IPS-NIHi7 (cell line): ENCODE data around the gene ACTL8.

ENCODE experiments used
- DNase-seq: peaks from one replicate; pipeline ENCODE4 v3.0.0; 2012; ENCODE audit warnings: mixed read lengths; ENCODE audit errors: extremely low spot score

ACTL8 gene, protein sequence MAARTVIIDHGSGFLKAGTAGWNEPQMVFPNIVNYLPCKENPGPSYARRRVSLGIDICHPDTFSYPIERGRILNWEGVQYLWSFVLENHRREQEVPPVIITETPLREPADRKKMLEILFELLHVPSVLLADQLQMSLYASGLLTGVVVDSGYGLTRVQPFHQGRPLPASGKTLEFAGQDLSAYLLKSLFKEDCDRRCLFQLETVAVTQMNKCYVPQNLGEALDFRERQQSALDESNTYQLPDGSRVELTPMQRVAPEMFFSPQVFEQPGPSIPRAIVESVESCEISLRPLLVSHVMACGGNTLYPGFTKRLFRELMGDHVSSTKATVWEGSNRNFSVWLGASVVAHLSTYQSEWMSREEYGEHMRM

DNA sequence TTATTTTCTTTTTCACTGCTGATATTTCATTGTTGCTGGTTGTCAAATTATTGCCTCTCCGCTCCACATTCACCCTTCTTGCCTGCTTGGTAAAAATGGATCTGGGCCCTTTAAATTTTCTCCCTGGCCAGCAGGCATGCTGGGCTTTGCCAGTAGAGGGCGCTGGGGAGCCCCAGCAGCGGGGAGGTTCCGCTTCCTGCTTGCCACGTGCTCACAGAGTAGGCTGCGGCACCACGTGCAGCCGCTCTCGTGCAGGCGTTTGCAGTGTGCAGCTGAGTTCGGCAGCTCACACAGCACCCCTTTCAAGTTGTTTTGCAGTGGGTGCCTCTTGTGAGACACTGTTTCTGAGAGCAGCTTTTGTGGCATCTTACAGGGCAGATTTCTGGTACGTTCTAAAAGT is at the start of gene ACTL8:
ACTL8 (plus strand) TSS at position 214 of the 400 bp plus-strand sequence. CDS start 67,676 bp downstream, outside the sequence.
- no peak for DNase-seq

DNA sequence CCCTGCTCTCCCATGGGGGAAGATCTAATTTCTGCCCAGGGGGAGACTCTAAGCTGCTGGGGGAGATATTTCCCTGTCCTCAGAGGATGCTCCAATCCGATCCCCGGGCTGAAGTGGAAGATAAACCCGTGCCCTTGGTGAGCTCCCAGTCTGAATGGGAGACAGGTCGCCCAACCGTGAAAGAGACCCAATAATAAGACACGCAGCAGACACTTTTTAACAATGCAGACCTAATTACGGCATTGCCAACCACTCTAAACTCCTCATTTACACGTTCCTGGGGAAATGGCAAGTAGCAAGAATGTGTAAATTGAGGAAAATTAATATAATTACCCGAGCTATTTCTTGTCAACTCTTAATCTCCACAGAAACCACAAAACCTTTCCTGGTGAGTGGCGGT is 48.7 kb upstream of the ACTL8 start:
- DNase-seq: no peak

DNA sequence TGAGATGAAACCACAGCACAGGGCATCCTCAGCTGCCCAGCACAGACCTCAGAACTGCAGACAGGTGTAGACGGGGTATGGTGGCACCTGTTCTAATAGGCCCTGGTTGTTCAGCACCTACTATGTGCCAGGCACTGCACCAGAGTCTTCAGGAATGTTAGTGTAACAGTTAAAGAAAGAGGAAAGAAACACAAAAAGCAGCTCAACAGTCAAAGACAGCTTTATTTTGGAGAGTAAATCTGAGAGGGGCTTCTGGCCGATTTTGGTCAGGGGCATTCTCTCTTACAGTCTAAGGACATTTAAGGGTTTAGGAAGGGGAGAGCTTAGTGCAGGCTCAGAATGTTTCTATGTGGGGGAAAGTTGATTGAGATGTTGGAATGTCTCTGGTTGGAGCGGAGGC is 45.2 kb upstream of the ACTL8 start:
- no peak for DNase-seq

DNA sequence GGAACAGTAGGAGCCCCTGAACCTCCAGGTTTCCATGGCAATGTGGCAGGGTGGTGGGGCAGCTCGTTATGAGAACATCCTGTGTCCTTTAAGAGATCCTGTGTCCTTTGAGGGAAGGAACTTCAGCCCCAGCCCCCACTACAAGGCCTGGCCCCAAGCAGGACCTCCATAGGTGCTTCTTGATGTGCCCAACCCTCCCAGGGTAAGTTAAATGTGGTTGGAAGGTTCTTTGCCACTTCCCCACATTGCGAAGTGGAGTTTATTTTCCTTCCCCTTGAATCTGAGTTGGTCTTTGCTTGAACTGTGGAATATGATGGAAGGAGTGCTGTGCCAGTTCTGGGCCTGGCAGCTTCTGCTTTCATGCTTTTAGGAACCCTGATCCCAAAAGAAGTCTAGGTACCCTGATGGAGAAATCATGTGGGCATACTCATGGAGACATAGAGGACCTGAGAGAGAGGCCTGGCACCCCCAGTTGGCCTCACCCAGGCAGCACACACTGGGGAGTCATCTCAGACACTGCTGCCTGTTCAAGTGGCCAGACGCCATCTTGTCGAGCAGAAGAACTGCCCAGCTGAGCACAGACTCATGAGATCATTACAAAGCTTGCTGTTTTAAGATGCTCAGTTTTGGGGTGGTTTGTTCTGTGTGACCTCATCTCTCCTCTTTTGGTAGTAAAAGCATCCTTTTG is 44.1 kb upstream of the ACTL8 start:
- no peak for DNase-seq

- no peak for DNase-seq
Observed at GRCh38 chr1:17711577-17711910, 43.6 kb upstream of the ACTL8 start.

DNA sequence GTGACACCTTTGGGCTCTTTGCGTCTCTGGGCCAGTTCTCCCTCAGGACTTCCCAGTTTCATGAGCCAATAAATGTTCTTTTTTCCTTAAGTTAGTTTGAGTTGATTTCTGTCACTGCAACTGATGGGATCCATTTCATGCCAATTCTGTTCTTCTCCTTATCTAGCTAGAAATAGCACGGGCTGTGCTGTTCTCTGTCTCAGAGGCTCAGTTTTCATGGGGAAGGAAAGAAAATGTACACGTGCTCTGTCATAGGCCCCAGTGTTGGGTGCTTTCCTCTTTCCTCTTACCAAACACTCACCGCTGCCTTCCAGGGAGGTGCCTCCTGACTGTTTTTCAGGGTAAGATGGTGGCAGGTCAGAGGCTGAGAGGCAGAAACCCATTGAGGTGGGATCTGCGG is 43.2 kb upstream of the ACTL8 start:
- no peak for DNase-seq

GRCh38 chr1:17713993-17714392 is 41.1 kb upstream of the ACTL8 start:
- DNase-seq: no peak

DNA sequence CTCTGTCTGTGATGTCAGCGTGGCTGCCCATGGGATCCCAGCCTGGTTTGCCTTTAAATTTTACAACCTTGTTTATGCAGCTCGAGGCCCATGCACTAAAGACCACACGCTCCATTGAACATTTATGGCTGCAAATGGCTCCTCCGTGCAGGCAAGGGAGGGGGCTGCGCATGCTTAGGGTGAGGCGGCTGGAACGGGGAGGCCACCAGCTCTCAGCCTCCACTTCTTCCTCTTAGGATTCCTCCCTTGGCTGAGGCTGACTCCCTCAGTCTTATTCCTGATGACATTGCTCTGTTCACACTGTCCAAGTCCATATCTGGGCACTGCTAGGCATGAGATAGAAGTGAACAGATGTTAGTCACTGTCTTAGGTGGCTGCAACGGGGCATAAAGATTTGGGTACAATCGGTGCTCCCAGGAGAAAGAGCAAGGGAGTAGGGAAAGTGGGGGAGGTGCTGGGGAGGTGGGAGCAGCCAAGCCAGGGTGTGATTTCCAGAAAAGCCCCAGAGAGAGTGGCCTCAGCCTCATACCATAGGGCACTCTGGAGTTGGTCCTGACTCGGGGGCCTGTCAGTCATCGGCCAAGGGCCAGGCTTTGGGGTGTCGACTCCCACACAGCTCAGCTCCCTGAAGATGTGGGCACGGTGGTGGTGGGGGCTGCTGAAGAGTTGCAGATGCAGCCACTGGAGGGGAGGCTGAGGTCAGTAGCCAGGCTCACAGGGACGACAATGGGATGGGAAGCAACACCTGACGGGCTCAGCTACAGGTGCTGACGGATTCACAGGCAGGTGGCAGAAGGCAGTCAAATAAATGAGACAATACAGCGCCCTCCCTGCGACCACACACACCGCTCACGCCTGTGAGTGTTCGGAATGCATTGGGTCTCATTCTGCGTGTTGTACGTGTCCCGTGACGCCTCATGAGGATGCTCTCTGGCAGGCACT is 37.3 kb upstream of the ACTL8 start:
- no peak for DNase-seq

DNA sequence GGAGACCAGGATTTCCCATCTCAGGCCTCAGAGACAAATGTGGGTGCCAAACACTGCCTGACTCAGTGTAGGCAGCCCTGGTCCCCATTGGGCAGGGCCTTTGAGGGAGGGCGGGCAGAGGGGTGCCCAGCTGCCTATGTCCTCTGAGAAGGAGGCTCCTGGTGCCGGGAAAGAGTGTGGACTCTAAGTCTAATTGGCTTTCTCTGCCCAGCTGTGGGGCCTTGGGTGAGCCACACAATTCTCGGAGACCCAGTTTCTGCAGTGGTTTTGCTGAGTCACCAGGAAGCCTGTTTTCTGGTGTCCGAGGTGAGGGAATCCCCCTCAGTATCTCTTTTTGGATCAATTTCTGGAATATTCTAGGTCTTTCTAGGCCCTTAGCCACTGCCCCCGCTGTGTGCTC is 35.3 kb upstream of the ACTL8 start:
- no peak for DNase-seq

DNA sequence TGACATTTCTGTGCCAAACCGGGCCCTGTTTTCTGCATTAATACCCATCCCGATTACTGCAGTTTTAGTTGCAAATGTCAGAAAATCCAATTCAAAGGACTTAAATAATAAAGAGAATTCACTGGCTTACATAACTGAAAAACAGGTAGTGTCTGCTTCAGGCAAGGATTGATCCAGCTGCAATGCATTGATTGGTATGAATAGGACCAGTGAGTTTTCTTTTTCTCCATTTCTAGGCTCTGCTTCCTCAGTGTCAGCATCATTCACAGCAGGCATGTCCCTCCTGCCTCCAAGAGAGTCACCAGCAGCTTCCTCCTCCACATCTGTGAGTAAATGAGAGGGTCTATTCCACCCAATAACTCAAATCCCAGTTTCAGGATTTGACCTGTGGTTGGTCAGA is 33.7 kb upstream of the ACTL8 start:
- DNase-seq: no peak

GRCh38 chr1:17723684-17724083 is 31.4 kb upstream of the ACTL8 start:
- no peak for DNase-seq

GRCh38 chr1:17724150-17724549 is 31.0 kb upstream of the ACTL8 start:
- no peak for DNase-seq

GRCh38 chr1:17725084-17725719 is 29.9 kb upstream of the ACTL8 start:
- DNase-seq: no peak

- DNase-seq: no peak
Observed at GRCh38 chr1:17725811-17726582, 29.1 kb upstream of the ACTL8 start.

DNA sequence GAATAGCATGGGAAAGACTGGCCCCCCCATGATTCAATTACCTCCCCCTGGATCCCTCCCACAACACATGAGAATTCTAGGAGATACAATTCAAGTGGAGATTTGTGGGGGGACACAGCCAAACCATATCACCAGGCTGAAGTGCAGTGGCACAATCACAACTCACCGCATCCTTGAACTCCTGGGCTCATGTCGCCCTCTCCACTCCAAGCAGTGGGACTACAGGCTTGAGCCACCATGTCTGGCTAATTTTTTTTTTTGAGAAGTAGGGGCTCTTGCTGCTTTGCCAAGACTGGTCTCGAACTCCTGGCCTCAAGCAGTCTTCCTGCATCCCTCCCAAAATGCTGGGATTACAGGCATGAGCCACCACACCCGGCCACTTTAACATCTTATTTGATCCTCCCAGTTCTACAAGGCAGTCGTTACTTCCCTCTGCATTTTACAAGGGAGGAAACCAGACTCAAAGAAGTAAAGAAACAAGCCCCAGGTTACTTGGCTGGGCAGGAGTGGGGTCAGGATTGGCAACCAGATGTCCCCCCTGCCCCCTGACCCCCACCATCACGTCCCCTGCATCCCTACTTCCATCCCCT is 26.9 kb upstream of the ACTL8 start:
- no peak for DNase-seq

- DNase-seq: no peak
Observed at GRCh38 chr1:17729248-17729647, 25.9 kb upstream of the ACTL8 start.

- DNase-seq: no peak
Observed at GRCh38 chr1:17729909-17730308, 25.2 kb upstream of the ACTL8 start.

- no peak for DNase-seq
Observed at GRCh38 chr1:17731460-17731859, 23.7 kb upstream of the ACTL8 start.

GRCh38 chr1:17732475-17732874 is 22.7 kb upstream of the ACTL8 start:
- DNase-seq: no peak

DNA sequence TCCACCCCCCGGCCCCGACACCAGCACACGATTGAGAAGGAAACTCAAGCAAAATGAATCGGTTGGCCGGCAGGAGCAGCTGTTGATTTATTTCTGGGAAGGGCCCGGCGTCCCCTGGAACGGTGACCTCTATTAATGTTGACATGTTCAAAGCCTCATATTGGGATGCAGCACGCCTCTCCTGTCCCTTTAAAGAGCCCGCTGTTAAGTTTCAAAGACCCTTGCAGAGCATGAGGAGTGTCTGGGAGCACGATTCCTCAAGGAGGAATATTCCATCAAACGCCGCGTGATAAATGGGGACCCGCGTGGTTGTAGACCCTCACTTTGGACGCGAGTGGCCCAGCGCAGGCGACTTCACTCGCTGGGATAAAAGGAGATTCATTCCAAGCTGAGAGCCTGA is 21.5 kb upstream of the ACTL8 start:
- DNase-seq: no peak

- DNase-seq: no peak
Observed at GRCh38 chr1:17734609-17735008, 20.5 kb upstream of the ACTL8 start.
